Brain pericyte (primary cell): ENCODE measurements around the gene U2AF1L4.

Experiments
- DNase-seq: peaks from one replicate; pipeline ENCODE4 v3.0.0-alpha.2; 2012; ENCODE audit warnings: low read depth, low spot score

U2AF1L4 gene

DNA sequence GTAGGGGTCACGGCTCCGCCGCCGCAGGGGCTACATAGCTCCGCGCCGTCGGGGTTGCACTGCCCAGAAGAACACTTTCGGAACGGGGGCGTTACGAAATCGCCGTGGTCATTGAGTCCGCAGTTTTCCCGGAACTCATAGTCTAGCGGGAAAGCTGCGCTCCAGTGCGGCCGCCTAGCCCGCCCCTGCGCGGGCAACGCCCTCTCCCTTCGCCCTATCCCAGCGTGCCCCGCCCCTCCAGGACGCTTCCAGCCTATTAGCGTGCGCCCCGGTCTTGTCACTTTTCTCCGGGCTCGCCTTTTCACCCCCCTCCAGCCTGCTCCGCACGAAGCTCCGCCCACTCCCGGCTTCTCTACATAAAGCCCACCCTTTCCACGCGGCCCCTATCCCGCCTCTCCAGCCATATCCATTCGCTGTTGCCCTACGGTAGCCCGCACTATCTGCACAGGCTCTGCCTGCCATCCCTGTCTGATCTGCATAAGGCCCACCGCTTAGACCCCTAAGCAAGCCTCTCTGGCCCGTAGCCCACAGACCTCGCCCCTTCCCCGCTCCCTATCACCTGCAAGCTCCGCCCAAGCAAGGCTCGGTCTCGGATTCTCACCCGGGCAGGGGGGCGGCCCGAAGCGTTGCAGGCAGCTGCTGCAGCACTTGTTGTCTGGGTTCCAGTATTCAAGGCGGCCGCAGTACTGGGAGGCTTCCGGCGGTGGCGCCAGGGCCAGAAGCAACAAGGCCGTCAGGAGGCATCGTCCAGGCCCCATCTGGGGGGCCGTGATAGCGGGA lies 4.6 kb downstream of the U2AF1L4 start:
- DNase-seq = peak; percentile 89

DNA sequence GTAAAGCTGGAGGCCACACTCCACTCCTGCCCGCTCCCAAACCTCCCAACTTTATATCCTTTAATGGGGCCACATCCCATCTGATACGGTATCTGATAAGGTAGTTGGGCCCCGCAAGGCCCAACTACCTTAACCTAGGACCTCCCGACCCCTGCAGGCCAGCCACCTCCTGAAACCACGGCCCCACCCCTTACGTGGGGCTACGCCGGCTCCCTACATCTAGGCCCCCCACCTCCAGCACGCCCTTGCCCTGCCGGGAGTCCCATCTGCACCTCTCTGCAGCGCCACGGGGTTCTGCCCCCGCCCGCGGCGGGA lies 5.2 kb downstream of the U2AF1L4 start:
- no peak for DNase-seq

DNA sequence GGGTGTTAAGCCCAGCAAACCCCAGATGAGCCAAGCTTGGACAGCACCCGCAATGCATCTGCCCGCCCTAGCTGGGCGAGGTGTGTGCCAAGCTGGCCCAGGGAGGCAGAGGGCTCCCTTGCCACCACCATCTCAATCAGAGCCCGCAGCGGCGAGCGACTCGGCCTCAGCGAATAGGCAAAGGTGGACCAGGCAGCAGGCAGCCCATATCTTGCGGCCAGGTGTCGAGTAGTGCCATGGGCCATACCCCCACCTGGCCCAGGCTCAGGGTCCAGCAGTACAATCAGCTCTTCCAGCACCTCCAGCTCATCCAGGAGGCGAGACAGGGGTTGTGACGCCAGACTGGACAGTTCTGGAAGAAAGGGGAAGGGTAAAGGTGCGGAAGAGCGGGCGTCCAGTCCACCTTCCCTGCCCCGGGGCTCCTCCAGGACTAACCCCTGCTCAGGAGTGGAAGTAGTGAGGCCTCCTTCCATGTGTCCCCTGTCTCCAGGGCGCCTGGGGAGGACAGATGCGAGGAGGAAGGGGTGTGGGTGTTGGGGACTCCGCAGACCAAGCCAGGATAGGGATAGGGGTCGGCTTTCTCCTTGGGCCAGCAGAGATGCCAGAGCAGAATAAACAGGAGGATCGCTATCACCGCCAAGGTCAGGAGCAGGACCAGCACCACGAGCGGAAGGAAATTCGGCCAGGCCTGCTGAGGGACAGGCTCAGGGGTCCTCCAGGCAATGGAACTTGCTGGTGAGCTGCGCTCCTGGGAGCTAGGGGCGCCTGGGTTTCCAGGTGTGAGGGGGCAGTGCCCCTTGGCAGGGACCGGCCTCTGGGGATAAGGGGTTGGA lies 5.7 kb downstream of the U2AF1L4 start:
- DNase-seq = no peak

DNA sequence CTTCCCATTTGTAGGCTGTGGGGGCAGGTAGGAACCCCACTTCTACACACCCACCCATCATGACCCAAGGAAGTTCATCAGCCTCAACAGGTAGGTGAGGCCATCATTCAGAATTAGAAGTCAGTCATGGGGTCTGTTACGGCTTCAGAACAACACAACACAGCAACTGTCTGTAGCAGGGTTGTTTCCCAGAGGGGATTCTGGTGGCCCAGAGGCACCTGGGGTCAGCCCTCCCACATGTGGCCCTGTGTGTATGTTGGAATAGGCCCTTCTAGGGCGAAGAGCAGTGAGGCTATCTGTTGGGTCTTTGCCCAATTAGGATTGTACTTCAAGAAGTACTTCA lies 6.4 kb downstream of the U2AF1L4 start:
- no peak for DNase-seq

DNA sequence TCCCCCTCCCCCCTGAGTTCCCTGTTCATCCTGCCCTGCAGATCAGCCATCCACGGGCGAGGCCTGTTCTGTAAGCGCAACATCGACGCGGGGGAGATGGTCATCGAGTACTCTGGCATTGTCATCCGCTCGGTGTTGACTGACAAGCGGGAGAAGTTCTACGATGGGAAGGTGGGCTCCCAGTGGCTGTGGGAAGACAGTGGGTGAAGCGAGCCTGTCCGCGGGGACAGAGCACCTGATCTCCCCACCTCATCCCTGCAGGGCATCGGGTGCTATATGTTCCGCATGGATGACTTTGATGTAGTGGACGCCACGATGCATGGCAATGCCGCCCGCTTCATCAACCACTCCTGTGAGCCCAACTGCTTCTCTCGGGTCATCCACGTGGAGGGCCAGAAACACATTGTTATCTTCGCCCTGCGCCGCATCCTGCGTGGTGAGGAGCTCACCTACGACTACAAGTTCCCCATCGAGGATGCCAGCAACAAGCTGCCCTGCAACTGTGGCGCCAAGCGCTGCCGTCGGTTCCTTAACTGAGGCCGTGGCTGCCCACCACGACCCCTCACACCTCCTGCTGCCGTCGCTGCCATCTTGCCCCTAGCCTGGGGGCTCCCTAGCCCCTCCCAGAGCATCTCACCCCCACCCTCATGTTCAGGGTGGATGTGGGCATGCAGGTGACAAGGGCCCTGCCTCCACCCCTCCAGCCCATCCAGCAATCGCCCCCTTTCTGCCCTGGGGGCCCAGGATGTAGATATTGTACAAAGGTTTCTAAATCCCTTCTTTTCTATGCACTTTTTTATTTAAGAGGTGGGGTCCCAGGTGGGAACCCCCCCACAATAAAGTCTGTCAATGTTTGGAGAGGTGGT lies 7.0 kb downstream of the U2AF1L4 start:
- no peak for DNase-seq

DNA sequence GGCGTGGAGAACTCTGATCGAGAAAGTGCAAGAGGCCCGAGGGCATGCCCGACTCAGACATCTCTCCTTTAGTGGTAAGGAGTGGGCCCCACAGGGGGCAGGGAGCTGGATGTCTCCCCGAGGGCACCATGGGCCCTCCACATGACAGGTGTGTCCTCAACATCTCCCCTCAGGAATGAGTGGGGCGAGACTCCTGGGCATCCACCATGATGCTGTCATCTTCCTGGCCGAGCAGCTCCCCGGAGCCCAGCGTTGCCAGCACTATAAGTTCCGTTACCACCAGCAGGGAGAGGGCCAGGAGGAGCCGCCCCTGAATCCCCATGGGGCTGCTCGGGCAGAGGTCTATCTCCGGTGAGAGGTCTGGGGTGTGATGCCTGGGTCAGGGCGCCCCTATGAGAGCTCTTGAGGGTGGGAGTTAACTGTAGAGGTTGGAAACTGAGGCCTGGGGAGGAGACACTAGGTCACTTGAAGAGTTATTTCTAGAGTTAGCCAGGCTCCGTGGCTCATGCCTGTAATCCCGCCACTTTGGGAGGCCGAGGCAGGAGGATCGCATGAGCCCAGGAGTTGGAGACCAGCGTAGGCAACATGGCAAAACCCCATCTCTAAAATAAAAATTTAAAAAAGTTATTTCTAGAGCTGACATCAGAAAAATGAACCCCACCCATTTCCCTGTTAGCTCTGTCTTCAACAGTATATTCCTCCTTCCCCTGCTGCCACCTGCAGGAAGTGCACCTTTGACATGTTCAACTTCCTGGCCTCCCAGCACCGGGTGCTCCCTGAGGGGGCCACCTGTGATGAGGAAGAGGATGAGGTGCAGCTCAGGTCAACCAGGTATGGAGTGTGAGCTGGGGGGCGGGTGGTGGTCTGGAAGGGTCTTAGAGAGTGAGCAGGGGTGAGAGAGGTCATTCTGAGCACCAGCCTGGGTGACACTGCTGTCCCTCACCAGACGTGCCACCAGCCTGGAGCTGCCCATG lies 8.0 kb downstream of the U2AF1L4 start:
- DNase-seq = no peak

DNA sequence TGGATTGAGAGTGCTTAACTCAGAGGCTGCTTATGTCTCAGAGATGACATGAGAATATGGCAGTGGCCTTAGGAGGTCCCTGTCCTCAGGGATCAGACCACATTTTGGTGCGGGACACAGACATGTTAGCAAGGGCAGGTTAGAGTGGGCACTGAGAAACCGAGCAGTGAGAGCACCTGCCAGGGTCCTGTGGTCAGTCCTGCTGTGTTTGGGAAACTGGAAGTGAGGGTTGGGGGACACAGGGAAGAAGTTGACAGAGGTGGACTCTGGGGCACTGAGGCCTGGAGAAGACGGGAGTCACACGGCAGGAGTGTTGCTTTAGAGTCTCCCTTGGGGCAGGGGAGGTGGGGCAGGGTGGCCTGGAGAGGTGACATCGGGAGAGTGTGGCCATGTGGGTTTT lies 10.3 kb downstream of the U2AF1L4 start:
- DNase-seq = no peak

DNA sequence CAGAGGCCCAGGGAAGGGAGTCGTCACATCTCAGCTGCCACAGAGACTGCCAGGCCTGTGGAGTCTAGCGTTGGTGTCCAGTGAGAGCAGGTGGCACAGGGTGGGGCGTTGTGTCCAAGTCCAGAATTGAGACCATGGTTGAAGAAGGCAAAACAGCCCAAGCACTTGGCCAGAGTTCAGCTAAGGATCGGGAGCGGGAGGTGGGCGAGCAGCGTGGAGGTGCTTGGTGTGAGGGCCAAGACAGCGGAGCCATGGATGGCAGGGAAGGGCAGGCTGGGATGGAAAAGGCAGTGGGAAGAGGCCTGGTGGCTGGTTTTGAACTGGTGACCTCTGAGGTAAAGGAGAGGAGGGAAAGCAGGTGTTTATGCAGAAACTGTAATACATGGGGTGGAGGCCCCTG lies 10.9 kb downstream of the U2AF1L4 start:
- DNase-seq = no peak

DNA sequence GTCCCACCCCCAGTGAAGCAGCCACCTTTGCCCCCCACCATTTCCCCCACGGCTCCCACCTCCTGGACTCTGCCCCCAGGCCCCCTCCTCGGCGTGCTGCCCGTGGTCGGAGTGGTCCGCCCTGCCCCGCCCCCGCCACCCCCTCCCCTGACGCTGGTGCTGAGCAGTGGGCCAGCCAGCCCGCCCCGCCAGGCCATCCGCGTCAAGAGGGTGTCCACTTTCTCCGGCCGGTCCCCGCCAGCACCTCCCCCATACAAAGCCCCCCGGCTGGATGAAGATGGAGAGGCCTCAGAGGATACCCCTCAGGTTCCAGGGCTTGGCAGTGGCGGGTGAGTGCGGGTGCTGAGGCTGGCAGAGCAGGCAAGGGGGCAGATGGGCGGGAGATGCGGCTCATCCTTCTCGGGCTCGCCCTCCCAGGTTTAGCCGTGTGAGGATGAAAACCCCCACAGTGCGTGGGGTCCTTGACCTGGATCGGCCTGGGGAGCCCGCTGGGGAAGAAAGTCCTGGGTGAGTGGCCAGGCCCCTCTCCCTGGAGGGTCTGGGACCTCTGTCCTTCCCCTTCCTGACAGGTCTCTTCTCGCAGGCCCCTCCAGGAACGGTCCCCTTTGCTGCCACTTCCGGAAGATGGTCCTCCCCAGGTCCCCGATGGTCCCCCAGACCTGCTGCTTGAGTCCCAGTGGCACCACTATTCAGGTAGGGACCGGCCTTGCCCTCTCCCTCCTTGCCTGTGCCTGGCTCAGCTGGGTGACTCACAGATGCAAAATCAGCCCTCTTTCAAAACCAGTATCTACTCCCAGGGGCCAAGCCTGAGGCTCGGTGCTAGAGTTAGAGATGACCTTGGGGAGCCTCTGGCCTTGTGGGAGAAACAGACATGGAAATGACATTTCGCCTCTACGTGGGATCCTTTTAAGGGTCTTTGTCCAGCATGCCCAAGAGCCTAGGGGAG lies 11.8 kb downstream of the U2AF1L4 start:
- no peak for DNase-seq

DNA sequence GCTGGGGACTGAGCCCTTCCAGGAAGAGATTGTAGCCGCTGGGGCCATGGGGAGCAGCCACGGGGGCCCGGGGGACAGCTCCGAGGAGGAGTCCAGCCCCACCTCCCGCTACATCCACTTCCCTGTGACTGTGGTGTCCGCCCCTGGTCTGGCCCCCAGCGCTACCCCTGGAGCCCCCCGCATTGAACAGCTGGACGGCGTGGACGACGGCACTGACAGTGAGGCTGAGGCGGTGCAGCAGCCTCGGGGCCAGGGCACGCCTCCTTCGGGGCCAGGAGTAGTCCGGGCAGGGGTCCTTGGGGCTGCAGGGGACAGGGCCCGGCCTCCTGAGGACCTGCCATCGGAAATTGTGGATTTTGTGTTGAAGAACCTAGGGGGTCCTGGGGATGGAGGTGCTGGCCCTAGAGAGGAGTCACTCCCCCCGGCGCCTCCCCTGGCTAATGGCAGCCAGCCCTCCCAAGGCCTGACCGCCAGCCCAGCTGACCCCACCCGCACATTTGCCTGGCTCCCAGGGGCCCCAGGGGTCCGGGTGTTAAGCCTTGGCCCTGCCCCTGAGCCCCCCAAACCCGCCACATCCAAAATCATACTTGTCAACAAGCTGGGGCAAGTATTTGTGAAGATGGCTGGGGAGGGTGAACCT lies 12.6 kb downstream of the U2AF1L4 start:
- no peak for DNase-seq

DNA sequence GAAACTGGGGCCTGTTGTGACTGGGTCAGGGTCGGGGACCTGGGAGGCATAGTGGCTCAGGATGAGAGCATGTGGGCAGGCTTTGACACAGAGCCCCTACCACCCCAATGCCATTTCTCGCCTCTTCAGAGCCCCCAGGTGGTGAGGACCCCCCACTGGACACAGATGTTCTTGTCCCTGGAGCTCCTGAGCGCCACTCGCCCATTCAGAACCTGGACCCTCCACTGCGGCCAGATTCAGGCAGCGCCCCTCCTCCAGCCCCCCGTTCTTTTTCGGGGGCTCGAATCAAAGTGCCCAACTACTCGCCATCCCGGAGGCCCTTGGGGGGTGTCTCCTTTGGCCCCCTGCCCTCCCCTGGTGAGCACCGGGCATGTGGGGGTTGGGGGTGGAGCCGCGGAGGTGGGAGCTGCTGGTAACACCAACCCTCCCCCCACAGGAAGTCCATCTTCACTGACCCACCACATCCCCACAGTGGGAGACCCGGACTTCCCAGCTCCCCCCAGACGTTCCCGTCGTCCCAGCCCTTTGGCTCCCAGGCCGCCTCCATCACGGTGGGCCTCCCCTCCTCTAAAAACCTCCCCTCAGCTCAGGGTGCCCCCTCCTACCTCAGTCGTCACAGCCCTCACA lies 13.3 kb downstream of the U2AF1L4 start:
- no peak for DNase-seq

DNA sequence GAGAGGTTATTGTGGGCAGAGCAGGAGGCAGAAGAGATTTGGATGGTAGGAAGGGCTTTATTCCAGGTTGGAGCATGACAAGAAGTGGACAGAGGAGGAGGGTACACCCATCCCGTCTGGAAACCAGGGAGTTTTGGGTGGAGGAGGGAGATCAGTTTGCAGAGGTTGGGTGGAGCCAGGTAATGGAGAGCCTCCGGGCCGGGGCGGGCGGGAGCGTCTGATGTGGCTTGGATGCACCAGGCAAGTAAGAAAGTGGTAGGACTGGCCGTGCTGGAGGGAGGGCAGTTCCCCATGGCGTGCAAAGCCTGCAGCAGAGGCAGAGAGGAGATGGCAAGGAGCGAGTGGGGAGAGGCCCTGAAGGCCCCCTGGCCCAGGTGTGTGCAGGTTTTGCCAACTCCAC lies 13.9 kb downstream of the U2AF1L4 start:
- DNase-seq = no peak

DNA sequence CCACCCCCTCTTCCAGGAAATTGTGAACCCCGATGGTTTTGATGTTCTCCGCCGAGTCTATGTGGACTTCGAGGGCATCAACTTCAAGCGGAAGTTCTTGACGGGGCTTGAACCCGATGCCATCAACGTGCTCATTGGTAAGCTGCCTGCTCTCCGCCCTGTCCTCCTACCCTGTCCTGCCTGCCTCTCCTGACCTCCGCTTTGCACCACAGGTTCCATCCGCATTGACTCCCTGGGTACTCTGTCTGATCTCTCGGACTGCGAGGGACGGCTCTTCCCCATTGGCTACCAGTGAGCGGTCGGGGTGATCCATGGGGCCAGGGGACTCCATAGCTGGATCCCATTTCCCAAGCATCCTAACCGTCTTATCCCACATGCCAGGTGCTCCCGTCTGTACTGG lies 14.9 kb downstream of the U2AF1L4 start:
- DNase-seq = no peak

DNA sequence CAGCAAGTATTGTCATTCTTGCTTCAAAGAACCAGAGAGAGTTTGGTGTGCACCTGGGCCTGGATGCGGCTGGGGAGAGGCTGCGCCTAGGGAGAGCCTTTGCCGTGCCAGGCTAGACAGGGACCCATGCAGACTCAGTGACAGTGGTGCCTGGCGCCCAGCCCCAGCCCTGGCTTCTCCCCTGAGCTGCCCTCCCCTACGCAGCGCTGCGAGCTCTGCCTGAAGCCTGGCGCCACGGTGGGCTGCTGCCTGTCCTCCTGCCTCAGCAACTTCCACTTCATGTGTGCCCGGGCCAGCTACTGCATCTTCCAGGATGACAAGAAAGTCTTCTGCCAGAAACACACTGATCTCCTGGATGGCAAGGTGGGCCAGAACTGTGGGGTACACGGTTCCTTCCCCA lies 15.5 kb downstream of the U2AF1L4 start:
- DNase-seq = no peak

DNA sequence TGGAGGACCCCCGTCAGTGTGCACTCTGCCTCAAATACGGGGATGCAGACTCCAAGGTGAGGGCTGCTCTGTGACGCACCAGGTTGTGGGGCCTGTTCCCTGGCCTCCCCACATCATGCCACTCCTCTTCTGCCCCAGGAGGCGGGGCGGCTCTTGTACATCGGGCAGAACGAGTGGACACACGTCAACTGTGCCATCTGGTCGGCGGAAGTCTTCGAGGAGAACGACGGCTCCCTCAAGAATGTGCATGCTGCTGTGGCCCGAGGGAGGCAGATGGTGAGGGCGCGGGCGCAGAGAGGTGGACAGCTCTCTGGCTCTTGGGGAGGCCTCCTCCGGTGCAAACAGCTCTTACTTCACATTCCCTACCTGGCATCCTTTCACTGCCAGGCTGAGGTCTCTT lies 16.2 kb downstream of the U2AF1L4 start:
- no peak for DNase-seq

DNA sequence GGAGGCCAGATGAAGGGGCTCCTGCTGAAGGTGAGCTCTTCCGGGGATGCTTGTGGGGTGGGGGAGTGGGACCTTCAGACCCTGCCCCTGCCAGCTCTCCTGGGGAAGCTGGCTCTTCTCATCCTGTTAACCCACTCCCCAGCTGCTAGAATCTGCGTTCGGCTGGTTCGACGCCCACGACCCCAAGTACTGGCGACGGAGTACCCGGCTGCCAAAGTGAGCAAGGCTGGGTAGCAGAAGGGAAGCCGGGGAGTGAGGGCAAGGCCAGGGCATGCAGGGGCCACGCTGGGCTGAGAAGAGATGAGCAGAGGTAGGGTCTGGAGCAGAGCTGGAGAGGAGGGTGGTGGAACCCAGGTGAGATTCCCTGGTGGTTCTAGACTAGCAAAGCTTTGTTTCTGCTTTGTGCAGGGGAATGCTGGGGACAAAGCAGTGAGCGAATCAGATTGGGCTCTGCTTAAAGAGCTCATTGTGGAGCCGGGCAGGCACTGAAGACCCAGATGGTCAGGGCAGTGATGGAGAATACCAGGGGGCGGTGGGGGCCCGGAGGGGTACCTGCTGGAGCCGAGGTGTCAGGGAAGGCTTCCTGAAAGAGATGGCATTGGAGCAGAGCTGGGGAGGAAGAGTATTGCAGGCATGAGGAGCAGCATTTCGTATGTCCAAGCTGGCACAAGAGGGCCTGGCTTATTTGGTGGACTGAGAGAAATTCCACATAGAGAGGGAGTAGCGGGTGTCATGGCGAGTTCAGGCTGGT lies 17.1 kb downstream of the U2AF1L4 start:
- DNase-seq = no peak

DNA sequence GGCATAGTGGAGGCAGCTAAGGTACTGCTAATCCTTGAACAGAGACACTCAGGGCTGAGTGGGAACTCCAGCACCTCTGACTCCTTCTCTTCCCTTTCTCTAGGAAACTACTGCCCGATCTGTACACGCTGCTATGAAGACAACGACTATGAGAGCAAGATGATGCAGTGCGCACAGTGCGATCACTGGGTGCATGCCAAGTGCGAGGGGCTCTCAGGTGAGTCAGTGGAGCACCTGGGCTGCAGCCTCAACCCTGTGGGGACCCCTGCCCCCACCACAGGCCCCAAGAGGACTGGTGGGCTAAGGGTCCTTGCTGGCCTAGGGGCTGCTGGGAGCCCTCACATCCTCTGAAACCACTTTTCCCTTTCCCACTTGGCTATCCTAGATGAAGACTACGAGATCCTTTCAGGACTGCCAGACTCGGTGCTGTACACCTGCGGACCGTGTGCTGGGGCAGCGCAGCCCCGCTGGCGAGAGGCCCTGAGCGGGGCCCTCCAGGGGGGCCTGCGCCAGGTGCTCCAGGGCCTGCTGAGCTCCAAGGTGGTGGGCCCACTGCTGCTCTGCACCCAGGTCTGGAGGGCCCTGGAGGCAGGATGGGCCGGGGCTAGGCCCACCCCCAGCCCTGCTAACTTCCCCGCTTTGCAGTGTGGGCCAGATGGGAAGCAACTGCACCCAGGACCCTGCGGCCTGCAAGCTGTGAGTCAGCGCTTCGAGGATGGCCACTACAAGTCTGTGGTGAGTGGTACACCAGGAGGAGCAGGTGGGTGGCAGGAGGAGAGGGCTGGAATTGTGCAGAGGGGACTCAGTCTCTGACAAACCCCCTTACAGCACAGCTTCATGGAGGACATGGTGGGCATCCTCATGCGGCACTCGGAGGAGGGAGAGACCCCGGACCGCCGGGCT lies 17.9 kb downstream of the U2AF1L4 start:
- no peak for DNase-seq
